Mammary epithelial cell (primary cell): ENCODE data around the gene ZNF302.

Source experiments
- CTCF ChIP-seq, 2 donors: IDR thresholded peaks in 1 of 2; conservative IDR thresholded peaks in 1 of 2; 2 replicates each; pipeline ENCODE4 v1.5.1; 2011 to 2012; ENCODE audit warnings: inconsistent platforms in 2 of 2, low read length in 2 of 2, mild to moderate bottlenecking in 2 of 2, control low read depth in 1 of 2, low read depth in 1 of 2; ENCODE audit not compliant: insufficient read depth in 1 of 2; ENCODE audit errors: extremely low read depth in 1 of 2
- EZH2 ChIP-seq: IDR thresholded peaks from 2 replicates; pipeline ENCODE4 v1.6.1; 2012; ENCODE audit warnings: low read length, inconsistent platforms, borderline replicate concordance

- TF ChIP-seq CTCF (conservative IDR thresholded peaks at IDR 0.05 in 1 of 2, IDR thresholded peaks at IDR 0.05 in 1 of 2; ENCODE audit: extremely low read depth in 1 of 2, insufficient read depth in 1 of 2, low read depth in 1 of 2, low read length in 2 of 2), result no peak
- no peak for TF ChIP-seq EZH2
Observed at GRCh38 chr19:34715357-34715756, 37.9 kb downstream of the ZNF302 start.
